SK-N-SH (cell line): ENCODE results near the gene PBX1.

Experiments
- CTCF ChIP-seq: fragments of 200-600 bp; sonication (generic); IDR thresholded peaks from 2 replicates; pipeline ENCODE4 v1.6.1; 2017; ENCODE audit warnings: antibody characterized with exemption, mild to moderate bottlenecking, moderate library complexity
- FOXM1 ChIP-seq: IDR thresholded peaks from 2 replicates; pipeline ENCODE4 v1.4.0; 2012; ENCODE audit warnings: low read depth, mild to moderate bottlenecking
- RAD21 ChIP-seq: IDR thresholded peaks from 2 replicates; pipeline ENCODE4 v1.6.1; 2012; ENCODE audit warnings: mild to moderate bottlenecking, low read length
- RCOR1 ChIP-seq: fragments of 150-350 bp; IDR thresholded peaks from 2 replicates; pipeline ENCODE4 v1.6.1; 2017; ENCODE audit warnings: antibody characterized with exemption, low read length

DNA sequence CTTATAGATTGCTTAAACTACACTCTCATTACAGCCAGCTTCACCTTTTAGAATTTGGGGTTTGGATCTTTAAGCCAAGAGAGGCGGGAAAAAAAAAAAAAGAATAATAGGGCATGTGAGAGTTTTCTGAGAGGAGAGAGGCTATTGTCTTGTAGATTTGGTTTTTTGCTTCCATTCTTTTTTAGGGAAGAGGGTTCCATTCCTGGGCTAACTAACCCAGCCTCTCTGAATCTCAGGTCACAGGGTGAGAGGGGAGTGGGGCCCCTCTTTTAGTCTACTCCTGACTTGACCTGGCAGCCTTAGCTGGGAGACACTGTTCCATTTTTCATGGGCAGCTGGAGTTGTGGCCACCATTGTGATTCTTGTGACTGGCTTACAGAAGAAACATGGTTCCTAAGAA lies 24.2 kb downstream of the PBX1 start:
- TF ChIP-seq CTCF, result no peak
- TF ChIP-seq RAD21, result no peak
- TF ChIP-seq RCOR1, result no peak
- TF ChIP-seq FOXM1, result no peak
